NCI-H2196 treated with DMSO at 0.1 percent for 48 hours (cell line): ENCODE results near the gene FRS2.
"Not testable (repeated sequence)": the region's sequence is repeated elsewhere in the genome, so short reads cannot be mapped to it uniquely, and the experiment has no call there.

Source experiments
- DNase-seq: peaks from one replicate; lab custom pipeline; 2025; ENCODE audit not compliant: unreplicated experiment; lab: John Stamatoyannopoulos, UW

Gene FRS2

DNA sequence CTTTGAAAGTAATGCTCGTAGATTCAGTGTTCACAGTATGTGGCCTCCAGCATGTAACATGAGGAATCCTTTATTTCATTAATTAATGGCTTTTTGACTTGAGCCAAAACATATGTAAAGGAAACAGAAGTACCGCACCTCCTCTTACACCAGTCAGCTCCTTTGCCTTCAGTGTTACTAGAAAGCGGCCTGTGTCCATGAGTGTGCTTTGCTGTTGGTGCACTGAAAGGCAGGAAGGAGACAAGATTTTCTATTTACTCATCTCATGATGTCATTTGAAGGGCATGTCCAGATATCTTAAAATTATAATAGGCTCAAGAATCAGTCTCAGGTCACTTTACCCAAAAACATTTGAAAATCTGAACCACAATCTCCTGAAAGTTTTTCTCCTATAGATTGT, 105.2 kb downstream of the FRS2 start:
- no peak for DNase-seq

DNA sequence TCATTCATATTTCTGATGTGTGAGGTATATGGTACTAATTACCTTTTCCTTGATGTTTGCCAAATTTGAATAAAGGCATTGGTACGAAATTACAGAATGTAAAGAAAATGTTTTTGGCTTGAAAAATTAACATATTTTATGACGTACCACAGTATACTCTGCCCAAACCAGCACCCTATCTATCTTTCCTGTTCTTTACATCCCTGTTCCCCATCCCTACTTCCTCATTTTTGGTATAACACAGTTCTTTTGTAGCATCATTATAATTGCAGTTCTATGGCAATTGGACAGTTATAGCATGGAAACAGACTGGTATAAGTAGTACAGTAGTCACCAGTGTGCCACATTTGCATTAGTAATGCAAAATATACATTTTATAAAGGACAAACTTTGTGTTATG, 108.1 kb downstream of the FRS2 start:
- DNase-seq = no peak

DNA sequence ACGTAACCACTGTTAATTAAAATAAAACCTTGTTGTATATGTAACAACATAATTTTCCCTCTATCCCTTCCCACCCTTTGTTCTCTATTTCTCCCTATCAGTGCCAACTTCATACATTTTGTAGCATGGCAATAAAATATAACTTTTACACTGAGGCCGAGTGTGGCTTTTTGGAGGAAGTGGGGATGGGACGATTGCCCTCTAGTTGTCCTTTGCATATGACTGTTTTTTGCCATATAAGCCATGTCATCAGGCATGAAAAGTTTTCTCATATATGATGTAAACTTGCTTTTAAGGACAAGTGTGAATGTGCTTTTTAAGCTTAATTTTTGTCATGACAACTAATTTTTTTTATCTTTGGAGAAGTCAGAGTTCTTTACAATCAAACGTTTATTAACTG, 108.8 kb downstream of the FRS2 start:
- no peak for DNase-seq

DNA sequence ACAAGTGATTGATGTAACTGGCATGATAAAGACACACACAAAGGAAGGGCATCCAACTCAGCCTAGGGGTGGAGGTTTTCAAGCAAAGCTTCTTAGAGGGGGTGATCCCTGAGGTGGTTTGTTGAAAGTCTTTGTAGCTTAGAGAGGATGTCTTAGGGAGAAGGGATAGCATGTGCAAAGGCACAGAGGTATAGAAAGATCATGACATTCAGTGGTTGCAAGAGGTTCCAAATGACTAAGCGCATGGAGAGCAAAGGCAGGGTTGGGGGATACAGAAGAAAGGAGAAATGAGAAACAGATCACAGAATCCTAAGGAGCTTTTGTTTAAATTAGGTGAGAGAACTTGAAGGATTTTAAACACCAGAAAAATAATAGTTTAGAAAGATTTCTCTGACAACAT, 109.9 kb downstream of the FRS2 start:
- DNase-seq = no peak

DNA sequence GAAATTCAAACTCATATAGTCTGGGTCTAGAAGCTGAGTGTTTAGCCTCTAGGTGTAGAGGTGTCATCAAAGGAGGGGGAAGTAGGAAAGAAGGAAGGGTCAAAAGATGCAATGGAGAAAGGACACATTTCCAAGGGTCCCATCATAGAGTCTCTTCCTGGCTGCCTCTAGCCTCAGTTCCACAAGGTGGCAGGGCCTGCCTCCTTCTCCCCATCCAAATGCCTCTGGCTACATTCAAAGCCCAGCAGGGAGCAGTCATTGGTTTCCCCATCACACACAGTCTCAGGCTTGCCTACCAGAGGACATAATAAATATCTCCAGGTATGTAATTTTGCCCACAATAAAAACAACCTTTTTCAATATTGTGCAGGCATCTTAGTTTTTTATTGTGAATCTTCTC, 113.0 kb downstream of the FRS2 start:
- no peak for DNase-seq

DNA sequence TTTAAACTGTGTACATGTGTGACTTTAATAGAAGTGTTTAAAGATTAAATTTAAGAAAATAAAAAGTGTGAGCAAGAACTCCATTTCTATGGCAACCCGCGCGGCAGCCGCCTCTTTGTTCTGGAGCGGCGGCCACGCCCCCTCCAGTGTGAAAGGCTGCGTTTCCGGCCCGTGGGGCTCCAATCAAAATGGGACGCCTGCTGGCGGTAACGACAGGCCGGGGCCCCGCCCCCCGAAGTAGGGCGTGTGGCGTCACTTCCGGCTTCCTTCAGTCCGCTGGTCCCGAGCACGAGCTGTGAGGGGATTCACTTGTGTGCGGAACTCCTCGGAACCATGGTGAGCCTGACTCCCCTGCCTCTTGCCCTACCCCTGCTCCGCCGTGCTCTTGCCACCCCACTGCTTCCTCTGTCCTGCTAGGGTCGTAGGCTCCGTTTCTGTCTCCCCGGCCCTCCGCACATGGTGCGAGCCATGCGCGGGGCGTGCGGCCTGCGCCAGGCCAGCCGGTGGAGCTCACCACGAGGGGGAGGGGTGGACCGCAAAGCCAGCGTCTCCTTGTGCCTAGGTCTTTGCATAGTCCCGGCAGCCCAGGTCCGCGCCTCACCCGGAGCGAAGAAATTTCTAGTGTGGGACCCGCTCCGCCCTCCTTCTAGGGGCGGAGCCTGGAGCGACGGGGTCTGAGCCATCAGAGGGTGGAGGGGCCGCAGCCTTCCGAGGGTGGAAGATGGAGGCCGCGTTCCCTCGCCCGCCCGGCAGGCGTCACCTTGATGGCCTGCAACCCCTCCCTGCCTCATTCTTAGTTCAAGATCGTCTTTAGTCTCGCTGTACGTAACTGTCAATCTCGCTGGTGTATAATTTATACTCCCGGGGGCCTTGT, 115.2 kb downstream of the FRS2 start, which contains the start of gene CCT2:
Gene CCT2 (plus strand): TSS at position 271 of the 874 bp plus-strand sequence. CDS start 63 bp downstream, at position 334.
- peak; percentile 98 for DNase-seq

DNA sequence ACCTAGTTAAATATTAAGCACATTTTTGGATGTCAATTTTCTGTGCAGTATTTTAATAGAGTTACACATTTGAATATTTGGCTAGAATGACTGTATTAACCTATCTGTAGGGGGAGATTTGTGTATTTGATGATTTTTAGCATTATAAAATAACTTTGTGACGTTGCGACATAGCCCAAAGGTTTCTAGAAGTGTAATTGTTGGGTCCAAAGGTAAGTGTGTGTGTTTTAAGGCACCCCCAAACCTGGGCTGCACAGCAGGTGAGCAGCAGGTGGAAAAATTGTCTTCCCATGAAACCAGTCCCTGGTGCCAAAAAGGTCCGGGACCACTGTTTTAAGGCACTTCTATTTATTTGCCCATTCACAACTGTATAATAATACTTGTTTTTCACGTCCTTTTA, 118.3 kb downstream of the FRS2 start:
- DNase-seq = no peak

DNA sequence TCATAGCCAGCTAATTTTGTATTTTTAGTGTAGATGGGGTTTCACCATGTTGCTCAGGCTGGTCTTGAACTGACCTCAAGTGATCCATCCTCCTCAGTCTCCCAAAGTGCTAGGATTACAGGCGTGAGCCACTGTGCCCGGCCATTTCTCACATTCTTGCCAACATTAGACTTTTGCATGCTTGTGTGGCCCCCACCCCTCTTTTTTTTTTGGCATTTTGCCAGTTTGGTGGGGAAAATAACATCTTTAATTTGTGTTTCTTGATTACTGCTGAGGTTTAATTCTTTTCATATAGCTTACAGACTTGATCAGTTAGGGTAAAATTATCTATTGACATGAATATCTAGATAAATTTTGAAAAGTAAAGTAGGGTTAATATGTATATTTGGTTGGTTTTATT, 118.9 kb downstream of the FRS2 start:
- no peak for DNase-seq

DNA sequence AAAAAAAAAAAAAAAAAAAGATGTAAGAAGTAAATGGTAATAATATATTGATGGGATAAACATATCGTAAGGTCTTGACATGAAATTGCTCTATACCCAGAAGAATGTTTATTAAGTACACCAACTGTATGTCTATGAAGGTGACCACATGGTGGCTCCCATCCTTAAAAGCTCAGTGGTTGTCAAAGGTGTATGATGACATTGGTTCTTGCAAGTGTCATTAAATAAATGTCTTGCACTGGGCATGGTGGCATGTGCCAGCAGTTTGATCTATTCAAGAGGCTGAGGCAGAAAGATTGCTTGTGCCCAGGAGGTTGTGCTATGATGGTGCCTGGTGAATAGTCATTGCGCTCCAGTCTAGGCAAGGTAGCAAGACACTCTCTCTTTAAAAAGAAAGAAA, 125.5 kb downstream of the FRS2 start:
- DNase-seq = no peak

DNA sequence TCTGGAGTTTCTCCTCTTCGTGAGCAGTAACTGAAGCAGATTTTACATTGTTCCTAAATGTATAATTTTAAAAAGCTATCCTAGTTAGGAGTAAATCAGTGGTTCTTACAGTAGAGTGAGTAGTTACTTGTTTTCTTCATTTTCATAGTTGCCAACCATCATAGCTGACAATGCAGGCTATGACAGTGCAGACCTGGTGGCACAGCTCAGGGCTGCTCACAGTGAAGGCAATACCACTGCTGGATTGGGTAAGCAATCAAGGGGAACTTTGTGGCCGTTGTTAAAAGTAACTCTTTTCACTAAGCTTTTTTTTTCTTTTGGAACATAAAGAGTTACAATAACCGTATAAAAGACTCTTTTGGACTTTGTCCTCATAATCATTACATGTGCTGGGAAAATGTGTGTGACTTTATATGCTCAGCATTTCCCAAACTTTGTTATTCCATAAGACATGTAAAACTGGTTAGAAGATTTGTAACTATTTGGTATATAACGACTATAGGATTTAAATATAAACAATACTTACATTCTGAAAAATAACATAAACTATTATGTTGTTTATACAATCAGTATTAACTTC, 128.1 kb downstream of the FRS2 start:
- no peak for DNase-seq

DNA sequence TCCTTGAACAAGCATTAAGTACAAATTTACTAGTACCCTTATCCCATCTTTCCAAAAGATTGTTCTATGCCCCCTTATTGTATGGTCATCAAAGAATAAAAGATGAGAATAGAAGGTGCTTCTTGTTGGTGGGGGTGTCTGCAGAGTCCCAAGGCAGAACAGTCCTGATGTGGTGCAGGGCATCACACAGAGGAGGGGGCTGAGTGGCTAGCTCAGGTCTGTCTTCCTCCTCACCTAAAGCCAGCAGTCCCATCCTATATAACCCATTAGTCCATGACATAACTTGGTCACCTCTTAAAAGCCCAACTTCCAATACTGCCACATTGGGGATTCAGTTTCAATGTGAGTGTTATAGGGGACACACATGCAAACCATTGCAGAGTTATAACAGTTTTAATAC, 130.6 kb downstream of the FRS2 start:
- no peak for DNase-seq

DNA sequence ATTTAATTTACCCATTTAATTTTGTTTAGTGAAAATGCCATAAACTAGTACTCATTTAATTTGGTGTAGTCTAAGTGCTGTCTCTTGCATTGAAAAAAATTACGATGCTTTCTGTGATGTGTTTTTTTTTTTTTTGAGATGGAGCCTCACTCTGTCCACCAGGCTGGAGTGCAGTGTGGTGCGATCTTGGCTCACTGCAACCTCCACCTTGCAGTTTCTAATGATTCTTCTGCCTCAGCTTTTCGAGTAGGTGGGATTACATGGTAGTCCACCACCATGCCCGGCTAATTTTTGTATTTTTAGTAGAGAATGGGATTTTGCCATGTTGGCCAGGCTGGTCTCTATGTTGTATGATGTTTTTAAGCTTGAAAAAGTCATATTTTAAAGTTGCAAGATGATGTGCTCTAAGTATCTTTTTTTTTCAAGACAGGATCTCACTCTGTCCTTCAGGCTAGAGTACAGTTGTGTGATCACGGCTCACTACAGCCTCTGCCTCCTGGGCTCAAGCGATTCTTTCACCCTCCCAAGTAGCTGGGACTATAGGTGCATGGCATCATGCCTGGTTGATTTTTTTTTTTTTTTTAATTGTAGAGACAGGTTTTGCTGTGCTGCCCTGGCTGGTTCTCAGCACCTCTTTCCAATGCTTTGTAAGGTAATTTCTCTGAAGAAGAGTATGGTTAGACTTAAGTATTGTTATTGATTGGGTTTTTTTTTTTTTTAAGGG, 131.9 kb downstream of the FRS2 start:
- no peak for DNase-seq

DNA sequence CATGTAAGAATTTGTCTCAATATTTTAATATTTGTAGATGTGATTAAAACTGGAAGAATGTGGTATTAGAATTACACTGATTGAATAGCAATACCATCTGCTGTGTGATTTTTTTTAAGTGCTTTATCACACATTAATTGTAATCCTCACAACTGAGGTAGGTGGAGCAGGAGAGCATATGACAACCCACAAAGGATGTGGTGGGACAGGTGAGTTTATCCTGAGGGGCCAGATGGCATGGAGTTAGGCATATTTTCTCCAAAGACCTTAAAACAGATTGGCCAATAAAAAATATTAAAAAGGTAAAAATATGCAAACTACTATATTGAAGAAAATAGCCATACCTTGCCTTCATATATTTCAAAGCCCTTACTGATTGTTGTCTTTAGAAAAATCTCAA, 132.8 kb downstream of the FRS2 start:
- no peak for DNase-seq

DNA sequence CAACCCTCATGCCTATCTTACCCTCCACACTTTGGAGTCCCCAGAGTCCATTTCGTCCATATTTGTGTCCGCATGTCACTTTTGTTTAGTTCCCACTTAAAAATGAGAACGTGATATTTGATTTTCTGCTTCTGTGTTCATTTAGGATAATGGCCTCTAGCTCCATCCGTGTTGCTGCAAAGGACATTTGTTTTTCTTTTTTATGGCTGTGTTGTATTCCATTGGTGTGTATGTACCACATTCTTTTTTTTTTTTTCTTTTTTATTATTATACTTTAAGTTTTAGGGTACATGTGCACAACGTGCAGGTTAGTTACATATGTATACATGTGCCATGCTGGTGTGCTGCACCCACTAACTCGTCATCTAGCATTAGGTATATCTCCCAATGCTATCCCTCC, 133.4 kb downstream of the FRS2 start:
- not testable (repeated sequence) for DNase-seq

DNA sequence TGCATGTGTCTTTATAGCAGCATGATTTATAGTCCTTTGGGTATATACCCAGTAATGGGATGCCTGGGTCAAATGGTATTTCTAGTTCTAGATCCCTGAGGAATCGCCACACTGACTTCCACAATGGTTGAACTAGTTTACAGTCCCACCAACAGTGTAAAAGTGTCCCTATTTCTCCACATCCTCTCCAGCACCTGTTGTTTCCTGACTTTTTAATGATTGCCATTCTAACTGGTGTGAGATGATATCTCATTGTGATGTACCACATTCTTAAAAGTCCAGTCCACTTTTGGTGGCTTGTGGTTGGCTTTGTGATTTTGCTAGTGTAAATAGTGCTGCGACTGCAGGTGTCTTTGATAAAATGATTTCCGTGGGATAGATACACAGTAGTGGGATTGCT, 134.1 kb downstream of the FRS2 start:
- not testable (repeated sequence) for DNase-seq

DNA sequence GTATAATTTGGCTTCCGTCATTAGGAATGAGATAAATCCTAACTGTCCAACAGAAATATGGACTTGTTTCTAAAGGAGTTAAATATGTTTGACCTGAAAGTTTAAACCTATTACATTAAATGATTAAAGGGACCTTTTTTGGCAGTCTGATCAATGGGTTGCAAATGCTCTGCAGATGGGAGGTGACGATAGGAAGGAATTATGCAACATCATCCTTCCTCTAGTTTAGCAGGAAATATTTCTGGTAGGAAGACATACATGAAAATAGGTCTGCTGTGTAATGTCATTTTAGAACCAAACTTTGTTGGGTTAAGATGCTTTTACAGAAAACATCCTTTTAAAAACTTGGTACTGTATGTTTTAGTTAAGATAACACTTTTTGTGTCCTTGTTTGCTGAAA, 137.9 kb downstream of the FRS2 start:
- no peak for DNase-seq

DNA sequence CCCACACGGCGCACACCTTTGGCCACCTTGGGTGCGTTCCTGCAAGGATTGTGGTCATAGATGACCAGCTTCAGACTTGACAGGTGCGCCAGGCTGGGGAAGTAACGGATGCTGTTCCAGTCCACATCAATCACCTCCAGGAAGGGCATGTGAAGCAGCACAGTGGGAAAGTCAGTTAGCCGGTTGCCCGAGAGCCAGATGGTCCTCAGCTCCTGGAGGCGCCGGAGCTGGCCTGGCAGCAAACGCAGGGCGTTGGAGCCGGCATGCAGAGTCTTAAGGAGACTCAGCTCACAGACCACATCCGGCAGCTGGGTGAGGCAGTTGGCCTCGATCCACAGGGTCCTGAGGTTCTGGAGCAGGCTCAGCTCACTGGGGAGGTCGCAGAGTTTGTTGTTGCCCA, 139.9 kb downstream of the FRS2 start:
- no peak for DNase-seq

DNA sequence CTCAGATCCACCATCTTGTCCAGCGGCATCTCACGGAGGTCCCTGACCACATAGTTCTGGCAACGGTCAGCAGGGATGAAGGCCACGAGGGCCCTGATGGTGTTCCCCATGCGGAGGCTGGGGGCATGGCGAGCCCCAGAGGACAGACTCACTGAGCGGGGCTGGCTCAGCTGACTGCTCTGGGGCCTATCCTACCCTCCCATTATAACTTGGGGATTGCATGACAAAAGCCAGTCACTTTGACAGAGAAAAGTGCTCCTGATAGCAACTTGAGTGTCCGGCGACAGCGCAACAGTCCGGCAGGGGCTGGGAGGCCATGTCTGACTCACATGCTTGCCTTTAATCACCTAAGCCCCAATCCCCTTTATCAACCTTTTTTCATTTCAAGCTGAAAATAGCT, 140.5 kb downstream of the FRS2 start, which contains the start of gene LRRC10:
Gene LRRC10 (minus strand): TSS at position 179 of the 400 bp plus-strand sequence. CDS start 69 bp downstream, at position 110.
- DNase-seq = no peak

DNA sequence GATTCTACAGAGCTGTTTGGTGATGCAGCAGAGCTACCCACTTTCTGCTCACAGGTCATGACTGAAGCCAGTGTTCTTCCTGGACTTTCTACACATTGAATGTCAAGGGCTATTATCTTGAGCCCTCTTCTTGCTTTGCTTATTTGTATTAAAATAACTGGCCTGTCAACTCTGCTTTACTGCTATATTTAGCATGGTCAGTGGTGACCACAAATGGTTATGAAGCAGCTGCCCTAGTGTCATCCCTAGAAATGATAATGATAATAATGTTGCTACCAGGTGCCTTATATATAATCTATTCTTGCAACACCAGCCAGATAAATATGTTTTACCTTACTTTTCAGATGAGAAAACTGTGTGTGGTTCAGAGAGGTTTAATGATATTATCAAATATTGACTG, 143.2 kb downstream of the FRS2 start:
- no peak for DNase-seq

DNA sequence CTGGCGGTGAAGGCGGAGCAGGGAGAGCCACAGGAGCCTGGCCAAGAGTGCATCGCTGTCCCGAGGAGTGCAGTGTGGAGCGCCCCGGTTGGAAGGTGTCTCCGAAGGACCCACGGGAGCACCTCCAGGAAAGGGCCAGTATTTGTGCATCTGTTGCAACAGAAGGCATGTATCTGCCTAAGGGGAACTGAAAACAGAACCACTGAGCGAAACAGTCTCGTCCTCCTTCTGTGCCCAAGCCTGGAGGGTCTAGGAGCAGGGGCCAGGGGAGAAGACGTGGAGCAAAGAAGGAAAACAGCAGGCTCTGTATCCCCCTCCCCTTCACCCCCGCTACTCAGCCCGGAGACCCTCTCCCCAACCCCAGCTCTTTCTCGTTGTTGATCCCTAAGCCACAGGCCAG, 145.8 kb downstream of the FRS2 start:
- no peak for DNase-seq

DNA sequence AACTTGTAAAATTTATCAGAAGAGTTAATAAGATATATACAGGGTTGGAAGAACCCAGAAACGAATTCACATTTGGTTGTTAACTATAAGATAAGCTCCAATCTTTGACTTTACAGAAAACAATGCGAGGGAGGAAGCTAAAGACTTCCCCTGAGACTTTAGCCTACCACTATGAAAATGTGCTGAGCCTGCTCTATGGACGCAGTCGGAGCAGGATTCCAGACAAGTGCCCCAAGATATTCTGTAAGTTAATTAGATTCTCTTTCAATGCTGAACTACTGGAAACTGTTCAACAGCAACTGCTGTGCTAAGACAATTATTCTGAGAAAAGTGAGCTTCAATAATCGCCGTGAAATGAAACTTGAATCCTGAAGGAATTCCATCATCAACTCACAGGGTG, 148.9 kb downstream of the FRS2 start:
- no peak for DNase-seq

DNA sequence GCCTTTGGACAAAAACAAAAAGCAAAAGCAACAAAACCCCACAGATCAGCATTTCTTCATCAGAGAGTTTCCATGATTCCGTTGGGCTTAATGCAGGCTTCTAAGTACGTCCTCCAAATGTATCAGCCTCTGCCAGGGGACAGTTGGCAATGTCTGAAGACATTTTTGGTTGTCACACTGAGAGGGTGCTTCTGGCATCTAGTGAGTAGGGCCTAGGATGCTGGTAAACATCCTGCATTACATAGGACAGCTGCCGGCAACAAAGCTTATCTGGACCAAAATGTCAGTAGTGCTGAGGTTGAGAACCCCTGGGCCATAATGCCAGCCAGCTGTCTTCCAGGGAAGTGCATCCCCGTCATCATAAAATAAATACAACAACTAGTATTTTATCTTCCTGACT, 149.9 kb downstream of the FRS2 start:
- DNase-seq = no peak
